Measurements from ENCODE around the gene TTLL5.

Gene TTLL5

DNA sequence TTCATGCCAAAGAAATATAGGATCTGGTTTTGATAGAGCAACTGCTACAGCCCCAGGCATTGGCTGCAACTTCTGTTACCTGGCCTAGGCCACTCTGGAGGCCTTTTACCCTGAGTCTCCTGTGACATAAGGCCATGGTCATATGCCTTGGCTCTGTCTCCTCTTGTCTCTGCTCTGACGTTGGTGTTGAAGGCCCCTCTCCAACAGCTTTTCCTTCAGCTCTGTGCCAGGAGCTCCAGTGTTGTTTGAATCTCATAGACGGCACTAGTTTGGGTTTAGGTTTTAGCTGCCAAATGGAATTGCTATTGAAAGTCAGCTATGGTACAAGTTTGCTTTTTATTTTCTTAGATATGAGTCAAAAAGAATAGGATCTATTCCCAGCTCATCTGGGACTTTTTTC, 41.1 kb downstream of the TTLL5 start:
- no peak for DNase-seq

DNA sequence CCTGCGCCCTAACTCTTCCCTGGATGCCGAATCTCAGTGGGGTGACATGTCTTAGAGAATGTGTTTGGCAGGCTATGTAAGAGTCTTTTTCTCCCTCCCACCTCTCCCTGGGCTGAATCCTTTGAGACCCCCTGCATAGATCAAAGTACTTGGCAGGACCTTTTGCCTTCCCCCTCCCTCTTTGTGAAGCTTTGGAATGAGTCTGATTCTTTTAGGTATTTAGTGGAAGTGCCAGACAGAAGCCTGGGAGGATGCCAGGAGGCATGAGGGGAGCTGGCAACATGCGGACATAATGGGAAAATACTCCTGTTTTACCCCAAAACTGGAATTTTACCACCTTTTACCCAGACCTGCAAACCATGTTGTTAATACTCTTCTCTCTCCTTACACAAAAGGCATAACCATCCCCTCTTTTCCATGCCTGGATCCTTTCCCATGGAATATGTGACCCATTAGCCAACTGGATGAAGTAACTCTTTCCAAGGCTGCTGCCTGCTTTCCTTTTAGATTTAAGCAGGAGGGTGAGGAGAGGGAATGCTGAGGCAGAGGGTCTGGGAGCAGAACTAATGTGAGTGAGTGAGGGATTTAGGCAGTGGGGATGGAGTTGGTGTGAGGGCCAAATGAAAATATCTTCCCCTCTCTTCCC, 41.7 kb downstream of the TTLL5 start:
- DNase-seq = no peak

DNA sequence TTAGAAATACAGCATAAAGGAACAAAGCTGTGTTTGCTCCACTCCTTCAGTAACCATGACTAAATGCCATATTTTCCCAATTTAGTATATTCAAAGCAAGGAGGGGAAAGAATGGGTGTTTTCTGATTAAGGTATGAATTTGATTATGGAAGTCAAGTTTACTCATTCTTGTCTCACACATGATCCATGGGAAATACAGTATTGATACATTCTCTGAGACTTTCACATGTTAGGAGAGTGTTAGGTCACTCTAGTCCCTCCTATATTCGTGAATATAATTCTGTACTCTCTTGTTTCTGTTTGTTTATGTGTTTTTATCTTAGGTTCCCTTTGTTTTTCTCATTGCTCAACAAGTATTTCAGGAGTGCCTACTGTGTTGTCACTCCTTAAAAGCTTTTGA, 42.4 kb downstream of the TTLL5 start:
- DNase-seq = no peak

DNA sequence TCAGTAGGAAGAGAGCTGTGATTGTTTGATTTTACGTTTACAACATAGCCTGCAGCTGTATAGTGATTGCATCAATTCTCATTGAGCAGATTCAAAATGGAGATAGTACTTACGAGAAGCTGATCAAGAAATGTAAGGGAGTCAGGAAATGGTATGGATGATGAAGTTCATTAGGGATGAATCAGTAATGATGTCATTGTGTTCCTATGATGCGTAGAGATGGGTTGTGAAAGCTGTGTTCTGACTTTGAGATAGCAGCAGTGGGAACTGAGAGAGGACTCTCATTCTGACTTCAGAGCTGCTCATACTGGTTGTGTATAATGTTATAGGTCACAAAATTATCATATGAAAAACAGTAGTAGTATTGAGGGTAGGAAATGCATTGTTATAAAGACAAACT, 44.0 kb downstream of the TTLL5 start:
- DNase-seq = no peak

DNA sequence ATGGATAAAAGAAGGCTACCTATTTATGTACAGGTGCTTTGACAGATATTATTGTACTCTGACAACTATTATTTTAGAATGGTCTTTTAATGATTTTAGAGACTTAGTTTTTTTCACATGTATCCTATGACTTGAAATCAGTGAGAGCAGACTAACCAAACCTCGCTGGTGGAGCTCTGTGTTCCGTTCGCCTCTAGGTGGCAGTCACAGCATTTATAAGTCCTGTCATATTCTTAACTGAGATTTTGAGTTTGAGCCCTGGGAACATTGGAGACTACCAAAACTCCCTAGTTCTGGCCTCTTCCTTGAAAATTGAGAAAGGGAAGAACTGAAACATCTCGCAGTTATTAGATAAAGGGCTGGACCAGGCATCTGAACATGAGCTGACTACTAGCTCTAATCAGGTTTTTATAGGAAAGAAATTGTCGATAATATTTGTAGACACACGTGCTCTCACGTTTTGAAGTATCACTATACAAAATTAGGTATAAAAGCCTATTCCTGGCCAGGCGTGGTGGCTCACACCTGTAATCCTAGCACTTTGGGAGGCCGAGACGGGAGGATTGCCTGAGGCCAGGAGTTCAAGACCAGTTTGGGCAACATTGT, 48.3 kb downstream of the TTLL5 start:
- peak; percentile 23 for DNase-seq

DNA sequence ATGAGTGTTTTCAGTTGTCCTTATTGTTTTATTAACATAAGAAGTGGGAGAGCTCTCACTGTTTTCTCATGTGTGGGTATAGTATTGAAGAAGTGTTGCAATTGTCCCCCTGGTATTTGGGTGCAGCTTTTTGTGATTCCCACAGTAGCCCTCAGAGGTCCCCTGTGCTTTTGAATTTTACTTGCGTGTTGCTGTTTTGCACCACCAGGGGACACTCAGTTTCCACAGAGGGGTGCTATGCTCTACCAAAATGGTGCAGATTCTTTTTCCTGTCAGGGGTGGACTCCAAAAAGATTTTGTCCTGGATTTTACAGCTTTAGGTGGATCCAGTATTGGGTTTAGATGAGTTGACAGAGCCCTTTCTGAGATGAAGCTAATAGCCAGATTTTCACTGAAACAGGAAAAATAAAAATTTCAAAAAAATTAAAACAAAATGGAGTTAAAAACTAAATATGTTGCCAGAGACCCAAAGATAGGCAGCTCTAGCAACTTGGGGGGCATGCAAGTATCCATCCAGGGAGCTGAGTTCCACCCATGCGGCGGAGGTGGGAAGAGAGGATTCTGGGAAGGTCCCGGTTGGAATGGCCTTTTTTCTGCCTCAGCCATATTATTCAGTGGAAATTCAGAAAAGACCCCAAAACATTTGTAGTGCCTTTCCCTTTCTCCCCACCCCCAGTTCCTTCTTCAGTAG, 50.2 kb downstream of the TTLL5 start:
- peak; percentile 22 for DNase-seq

DNA sequence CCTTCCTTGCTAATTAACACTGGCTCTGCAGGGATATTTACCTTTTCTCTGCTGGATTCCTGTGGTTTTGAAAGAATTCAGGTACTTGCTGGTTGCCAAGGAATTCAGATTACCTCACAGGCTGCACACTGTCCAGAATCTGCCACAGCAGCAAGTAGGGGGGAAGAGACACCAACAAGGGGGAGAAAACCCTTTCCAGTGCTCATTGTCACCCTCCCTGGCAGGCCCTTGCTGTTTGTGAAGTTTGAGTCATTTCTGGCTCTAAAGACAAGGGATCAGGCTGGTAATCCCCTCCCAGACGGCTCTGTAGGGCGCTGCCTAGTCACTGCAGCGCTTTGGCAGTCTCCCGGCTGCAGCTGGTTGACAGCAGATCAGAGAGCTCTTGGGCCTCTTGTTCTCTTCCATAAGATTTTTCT, 50.8 kb downstream of the TTLL5 start:
- no peak for DNase-seq

DNA sequence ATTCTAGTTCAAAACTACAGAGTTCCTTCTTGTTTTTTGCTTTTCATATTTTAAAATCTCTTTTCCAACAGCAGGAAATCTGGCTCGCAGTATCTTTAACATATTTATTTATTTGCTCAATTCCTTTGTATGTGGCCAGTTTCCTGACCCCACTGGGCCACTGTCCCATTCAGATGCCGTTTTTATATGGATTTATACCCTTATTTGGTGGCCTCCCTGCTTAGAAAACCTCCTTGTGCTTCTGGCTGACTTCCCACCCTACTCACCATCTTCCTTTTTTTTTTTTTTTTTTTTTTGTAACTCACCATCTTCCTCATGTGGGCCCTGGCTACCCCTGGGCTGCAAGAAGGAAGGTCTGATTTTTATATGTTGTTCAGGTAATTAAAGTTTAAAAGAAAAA, 53.9 kb downstream of the TTLL5 start:
- no peak for DNase-seq

DNA sequence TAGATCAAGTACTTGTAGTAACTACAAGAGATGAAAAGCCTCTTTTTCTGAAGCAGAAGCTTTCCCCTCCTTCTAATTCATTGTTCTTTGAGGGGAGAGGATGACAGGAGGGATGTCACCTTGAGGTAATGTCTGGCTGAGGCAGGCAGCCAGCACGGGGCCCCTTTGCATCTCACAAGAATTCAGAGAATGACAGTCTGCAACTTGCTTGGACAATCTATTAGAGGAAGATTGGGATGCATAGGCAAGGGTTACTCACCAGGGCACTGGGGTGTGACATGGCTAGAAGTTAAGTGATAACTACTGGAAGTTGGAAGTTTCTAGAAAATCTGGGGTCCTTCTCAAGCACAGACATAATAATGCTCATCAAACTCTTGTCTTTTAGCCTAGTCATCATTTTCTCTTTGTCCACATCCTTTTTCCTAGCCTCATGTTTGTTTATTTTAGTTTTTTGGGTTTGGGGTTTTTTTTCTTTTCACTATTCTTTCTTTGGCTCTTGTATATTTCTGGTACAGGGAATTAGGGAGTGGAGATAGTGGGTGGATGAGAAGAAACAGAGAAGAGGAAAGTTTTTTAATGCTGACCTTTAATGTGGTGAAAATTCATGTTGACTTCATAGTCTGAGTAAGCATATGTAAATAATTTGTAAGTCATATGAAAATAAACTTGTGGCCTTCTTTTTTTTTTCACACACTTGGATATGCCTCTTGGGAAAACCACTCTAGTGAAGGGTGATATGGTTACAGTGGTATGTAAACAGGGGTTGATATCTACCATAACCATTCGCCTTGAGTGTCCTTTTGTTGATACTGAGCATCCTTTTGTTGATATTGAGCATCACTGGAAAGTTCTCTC, 55.1 kb downstream of the TTLL5 start:
- DNase-seq = no peak

DNA sequence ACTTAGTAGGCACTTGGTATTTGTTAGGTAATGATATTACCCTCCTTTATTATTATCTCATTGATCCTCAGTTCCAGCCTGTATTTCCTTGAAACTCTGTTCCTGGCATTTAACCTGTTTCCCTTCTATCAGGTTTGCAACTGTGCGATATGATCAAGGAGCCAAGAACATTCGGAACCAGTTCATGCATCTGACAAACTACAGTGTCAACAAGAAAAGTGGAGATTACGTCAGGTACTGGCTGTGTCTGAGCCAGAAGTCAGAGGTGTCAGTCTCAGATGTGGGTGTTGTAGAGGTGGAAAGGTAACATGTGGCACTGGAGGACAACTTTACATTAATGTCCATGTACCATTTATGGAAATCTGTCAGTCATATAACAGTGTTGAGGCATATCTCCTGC, 56.7 kb downstream of the TTLL5 start:
- no peak for DNase-seq

DNA sequence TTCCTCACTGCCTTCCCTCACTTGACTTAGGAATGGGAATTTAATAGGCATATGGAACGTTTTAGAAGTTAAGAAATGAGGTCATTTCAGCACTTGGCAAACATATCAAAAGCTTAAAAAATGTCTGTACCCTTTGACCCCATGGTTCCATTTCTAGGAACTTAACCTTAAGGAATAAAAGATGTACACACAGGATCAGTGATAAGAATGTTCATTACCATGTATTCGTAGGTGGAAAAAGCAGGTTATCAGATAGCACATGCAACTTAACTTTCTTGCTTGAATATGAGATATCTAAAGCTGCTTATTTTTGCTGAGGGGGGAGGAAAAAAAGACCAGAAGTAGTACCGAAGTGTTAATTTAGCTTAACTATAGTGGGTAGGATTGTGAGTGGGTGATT, 57.2 kb downstream of the TTLL5 start:
- DNase-seq = no peak

DNA sequence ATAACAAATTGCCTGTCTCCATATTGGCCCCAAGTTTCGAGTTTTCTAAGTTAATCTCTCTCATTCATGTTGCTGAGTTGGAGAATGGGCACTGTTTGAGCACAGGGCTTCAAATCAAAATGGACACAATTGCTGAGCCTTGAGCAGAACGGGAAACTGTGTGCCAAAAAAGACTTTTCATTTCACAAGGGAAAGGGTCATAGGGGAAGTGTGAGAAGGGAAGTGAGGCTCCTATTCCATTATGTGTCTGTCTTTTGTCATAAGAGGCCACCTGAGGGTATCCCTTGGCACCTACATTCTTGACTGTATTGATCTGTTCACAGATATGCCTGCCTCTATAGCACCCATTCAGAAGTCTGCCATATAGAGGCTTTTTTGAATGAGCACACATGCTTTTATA, 59.1 kb downstream of the TTLL5 start:
- DNase-seq = no peak

DNA sequence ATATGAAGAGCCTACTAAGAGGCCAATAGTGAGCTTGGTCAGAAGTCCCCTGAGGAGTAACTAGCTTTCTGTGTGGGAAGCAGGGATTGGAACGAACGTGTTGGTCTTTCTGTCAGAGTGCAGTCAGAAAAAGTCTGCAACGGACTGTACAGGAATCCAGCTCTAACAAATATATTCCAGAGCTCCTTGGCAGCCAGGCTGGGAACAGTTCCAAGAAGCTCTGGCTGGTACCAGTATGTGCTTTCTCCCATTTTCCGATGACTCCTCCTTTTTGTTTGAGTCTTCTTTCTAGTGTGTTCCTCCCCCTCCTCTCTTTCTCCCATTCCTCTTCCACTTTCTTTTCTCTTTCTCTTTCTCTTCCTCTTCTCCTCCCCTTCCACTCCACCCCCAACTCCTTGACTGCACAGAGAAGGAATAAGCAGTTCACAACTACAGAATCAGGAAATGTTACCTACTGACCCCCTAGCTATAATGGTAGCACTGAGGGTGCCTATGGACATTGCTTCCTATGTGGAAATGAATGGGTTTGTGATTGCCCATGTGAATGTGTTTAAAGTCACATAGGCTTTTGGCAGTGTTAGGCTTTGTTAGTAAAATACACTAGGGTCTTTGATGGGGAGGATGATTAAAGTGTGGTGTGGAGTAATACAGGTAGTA, 59.9 kb downstream of the TTLL5 start:
- no peak for DNase-seq

DNA sequence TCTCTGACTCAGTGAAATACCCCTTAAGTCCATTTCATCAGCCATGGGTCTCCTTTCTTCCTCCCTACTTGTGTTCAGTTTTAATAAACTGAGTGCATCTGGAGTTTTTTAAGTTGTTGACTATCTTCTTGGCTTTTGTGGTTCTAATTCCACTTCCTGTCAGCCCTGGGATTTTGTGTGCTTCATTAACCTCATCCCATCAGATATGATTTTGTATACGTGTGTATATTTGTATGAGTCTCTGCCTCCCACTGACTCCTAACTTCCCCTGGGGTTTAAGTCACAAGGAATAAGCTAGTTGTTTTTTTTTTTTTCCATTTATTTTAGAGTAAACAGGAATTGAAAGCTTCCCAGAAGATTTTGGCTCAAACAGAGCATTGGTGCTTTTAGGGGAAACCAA, 62.7 kb downstream of the TTLL5 start:
- no peak for DNase-seq

DNA sequence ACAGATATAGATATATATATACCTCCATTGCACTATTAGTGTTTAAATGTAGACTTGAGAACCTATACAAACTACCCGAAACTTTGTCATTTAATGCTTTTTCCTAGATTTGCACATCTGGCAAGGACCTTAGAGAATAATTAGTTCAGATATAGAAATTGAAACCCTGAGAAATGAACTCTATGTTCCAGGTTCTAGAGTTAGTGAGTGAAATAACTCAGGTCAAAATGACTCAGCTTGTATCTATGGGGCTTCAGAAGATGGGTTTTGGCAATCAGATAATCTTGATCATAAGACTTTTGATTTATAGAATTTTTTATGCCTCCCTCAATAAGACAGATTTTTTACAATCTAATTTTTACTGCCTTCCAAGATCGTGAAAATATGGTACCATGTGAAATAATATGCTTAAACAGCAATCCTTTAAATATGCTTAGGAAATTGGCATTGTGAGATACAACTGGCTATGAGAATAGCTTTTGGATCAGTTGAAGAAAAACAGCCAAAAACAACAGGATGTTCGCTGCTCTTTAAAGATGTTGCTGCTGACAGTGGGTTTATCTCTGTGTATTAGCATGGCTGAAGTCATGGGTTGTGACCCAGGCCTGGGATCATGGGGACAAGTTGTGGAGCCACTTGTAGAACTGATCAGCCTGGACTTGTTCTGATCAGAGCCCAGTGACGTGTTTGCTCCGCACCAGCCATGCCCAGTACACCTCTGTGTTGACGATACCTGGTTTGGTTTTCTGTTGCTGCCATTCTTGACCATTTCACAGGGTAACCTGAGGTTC, 63.6 kb downstream of the TTLL5 start:
- DNase-seq = no peak

DNA sequence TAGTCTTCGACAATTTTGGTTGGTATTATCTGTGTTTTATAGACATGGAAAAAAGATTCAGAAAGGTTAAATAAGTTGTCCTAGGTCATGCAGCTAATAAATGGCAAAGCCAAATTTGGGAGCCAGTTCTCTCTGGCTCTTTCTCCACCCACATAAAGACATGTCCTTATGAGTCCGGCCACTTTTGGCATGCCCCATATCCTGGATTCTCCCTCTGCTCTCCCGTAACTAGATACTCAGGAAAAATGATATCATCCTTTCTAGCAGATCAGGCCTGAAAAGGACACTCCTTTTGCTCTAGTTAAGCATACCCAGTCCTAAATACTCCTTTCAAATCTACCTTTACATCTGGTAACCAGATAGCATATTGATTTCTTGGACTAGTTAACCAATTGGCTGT, 64.4 kb downstream of the TTLL5 start:
- DNase-seq = no peak

DNA sequence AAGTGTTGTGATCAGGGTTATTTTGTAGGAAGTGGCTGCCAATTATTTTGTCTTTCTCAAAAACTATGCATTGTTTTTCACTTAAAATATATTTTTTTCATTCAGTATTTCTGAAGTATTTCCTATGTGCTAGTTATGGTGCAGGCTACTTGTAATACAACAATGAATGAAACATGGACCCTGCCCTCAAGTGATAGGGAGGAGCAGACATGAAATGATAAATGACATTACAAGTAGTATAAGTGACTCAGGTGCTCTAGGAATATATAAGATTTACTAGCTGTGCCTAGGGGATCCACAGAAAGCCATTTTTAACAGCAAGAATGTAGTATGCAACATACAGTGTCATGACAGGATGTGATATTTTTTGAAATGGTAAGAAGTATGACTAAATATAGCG, 65.3 kb downstream of the TTLL5 start:
- DNase-seq = no peak

DNA sequence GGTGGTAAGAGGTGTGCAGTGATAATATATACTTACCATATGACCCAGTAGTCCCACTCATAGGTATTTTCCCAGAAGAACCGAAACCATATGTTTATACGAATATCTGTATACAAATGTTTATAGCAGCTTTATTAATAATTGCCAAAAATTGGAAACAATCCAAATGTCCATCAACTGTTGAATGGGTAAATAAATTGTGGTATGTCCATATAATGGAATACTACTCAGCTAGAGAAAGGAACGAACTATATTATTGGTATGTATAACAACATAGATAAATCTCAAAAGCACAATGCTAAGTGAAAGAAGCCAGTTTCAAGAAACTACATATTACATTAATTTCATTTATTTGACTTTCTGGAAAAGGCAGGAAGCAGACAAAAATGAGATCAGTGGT, 66.1 kb downstream of the TTLL5 start:
- no peak for DNase-seq

DNA sequence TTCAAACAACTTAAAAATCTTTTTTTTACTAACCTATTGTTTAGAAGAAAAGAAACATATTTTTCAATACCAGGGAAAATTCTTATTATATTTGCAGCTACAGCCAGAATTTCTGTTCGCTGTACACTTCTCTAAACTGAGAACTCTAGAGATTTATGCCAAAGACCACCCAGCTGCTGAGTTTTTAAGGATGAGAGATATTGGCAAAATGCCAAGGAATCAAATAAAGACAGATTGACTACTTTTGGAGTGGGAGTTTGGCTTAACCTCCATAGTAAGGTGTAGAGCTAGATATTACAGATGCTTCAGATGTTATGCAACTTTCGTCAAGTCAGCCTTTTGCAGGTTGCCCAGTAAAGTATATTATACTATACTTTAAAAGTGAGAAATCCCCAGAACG, 71.8 kb downstream of the TTLL5 start:
- no peak for DNase-seq

DNA sequence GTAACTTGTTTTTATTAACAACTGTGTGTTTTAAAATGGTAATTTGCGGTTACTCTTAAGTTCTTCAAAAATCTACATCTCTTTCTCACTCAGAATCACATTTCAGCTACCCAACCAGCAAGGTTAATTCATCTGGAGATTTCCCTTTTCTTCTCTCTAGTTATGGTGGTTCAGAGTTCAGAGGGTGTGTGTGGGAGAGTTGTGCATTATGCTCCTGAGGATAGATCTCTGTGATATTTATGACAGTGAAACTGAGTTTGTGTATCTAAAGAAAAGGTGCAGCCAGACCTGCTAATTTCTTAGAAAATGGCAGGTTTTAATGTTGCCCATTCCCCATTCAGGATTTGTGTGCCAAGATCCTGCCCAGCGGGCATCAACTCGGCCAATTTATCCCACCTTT, 73.8 kb downstream of the TTLL5 start:
- no peak for DNase-seq

DNA sequence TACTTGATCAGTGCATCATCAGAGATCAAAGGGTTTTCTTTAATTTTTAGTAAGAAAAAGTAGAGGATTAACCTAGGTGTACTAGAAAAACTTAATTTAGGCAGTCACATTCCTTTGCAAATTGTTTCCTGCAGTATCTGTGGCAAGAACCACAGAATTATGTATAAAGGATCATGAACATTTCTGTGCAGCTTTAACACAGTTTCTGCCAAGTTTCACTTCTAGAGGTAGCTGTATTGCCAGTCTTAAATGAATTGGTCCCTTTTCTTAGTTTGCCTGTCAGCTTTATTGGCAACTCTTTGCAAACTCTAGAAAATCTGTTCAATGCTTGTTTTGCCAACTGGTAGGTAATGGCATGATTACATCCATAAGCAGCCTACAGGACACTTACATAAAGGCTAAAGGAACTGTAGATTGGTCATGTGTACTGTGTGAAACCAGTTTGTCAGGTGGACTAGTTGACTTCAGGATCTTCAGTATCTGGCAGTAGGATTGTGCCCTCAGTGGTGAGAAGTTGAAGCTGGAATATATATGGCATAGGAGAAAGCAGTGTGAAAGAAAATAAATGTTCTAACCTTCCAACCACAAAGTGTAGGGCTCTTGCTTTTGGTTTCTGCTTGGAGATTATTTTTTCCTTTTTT, 75.9 kb downstream of the TTLL5 start:
- DNase-seq = no peak

DNA sequence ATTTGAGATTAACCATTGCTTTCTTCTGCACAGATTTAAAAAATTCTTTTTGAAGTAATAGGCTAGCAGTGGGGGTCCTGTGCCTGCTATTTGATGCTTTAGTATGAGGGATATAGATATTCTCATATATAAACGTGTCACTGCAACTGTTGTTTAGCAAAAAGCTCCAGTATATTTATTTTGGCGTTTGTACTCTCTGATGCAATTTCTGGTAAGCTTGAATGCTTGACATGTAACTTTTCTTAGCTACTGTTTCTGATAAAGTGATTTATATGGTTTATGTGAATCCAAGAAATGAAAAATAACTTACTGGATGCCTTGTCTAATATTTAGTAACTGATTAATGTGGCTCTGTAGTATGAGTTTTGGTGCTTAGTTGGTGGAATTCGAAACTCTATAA, 77.1 kb downstream of the TTLL5 start:
- DNase-seq = no peak
